ENCODE data around the gene CAST.

CAST gene

GRCh38 chr5:96736937-96737336 lies 74.8 kb downstream of the CAST start:
- Histone ChIP-seq H3K36me3 (ENCODE audit: control insufficient read depth, low read length) (peaks cover 21% of the 10 kb centered on the region), H3F3A (ENCODE audit: control insufficient read depth, insufficient read depth) (no peaks in the 10 kb centered on the region), H3K79me2 (ENCODE audit: control insufficient read depth, low read length) (no peaks in the 10 kb centered on the region), H4K20me1 (ENCODE audit: control insufficient read depth, insufficient read depth, low read depth, low read length) (no peaks in the 10 kb centered on the region), H3K9me2 (replicated peaks; ENCODE audit: control insufficient read depth, low read length) (no peaks in the 10 kb centered on the region), H3K27me3 (ENCODE audit: control insufficient read depth, low read length) (no peaks in the 10 kb centered on the region), H3K9me3 (ENCODE audit: control insufficient read depth, insufficient read depth, low read length) (no peaks in the 10 kb centered on the region), H3K27ac (ENCODE audit: low read depth, low read length) (no peak overlapping the region), H3K4me1 (ENCODE audit: control insufficient read depth, low read length) (peaks cover 36% of the 10 kb centered on the region), H3K4me2 (ENCODE audit: low read length) (no peak overlapping the region), H3K4me3 (ENCODE audit: low read length) (no peak overlapping the region)
- TF ChIP-seq CTCF (IDR thresholded peaks at IDR 0.05; ENCODE audit: low read depth, low read length, poor library complexity, severe bottlenecking) (no peak), EZH2phosphoT487 (IDR thresholded peaks at IDR 0.05; ENCODE audit: borderline replicate concordance, low read length) (no peak)

GRCh38 chr5:96741106-96741505 lies 78.9 kb downstream of the CAST start:
- no peaks in the 10 kb centered on the region for H3K9me3 ChIP-seq (ENCODE audit: control insufficient read depth, insufficient read depth, low read length)
- H3K4me3 ChIP-seq (ENCODE audit: low read length) = no peak overlapping the region
- H3K27me3 ChIP-seq (ENCODE audit: control insufficient read depth, low read length) = no peaks in the 10 kb centered on the region
- no peaks in the 10 kb centered on the region for H4K20me1 ChIP-seq (ENCODE audit: control insufficient read depth, insufficient read depth, low read depth, low read length)
- no peaks in the 10 kb centered on the region for H3K79me2 ChIP-seq (ENCODE audit: control insufficient read depth, low read length)
- H3K27ac ChIP-seq (ENCODE audit: low read depth, low read length) = no peak overlapping the region
- no peak for TF ChIP-seq CTCF (IDR thresholded peaks at IDR 0.05; ENCODE audit: low read depth, low read length, poor library complexity, severe bottlenecking)
- no peak for TF ChIP-seq EZH2phosphoT487 (IDR thresholded peaks at IDR 0.05; ENCODE audit: borderline replicate concordance, low read length)
- H3K9me2 ChIP-seq (replicated peaks; ENCODE audit: control insufficient read depth, low read length) = no peaks in the 10 kb centered on the region
- no peaks in the 10 kb centered on the region for H3F3A ChIP-seq (ENCODE audit: control insufficient read depth, insufficient read depth)
- H3K36me3 ChIP-seq (ENCODE audit: control insufficient read depth, low read length) = peaks cover 39% of the 10 kb centered on the region
- H3K4me1 ChIP-seq (ENCODE audit: control insufficient read depth, low read length) = peaks cover 17% of the 10 kb centered on the region
- no peak overlapping the region for H3K4me2 ChIP-seq (ENCODE audit: low read length)

GRCh38 chr5:96741891-96742309 lies 79.7 kb downstream of the CAST start:
- H3K4me2 ChIP-seq (ENCODE audit: low read length) = no peak overlapping the region
- peaks cover 17% of the 10 kb centered on the region for H3K4me1 ChIP-seq (ENCODE audit: control insufficient read depth, low read length)
- H3F3A ChIP-seq (ENCODE audit: control insufficient read depth, insufficient read depth) = no peaks in the 10 kb centered on the region
- TF ChIP-seq CTCF (IDR thresholded peaks at IDR 0.05; ENCODE audit: low read depth, low read length, poor library complexity, severe bottlenecking) (no peak), EZH2phosphoT487 (IDR thresholded peaks at IDR 0.05; ENCODE audit: borderline replicate concordance, low read length) (no peak)
- no peaks in the 10 kb centered on the region for H4K20me1 ChIP-seq (ENCODE audit: control insufficient read depth, insufficient read depth, low read depth, low read length)
- H3K4me3 ChIP-seq (ENCODE audit: low read length) = no peak overlapping the region
- H3K9me2 ChIP-seq (replicated peaks; ENCODE audit: control insufficient read depth, low read length) = no peaks in the 10 kb centered on the region
- H3K27ac ChIP-seq (ENCODE audit: low read depth, low read length) = no peak overlapping the region
- no peaks in the 10 kb centered on the region for H3K9me3 ChIP-seq (ENCODE audit: control insufficient read depth, insufficient read depth, low read length)
- peaks cover 41% of the 10 kb centered on the region for H3K36me3 ChIP-seq (ENCODE audit: control insufficient read depth, low read length)
- no peaks in the 10 kb centered on the region for H3K27me3 ChIP-seq (ENCODE audit: control insufficient read depth, low read length)
- H3K79me2 ChIP-seq (ENCODE audit: control insufficient read depth, low read length) = no peaks in the 10 kb centered on the region

GRCh38 chr5:96742538-96742937 lies 80.4 kb downstream of the CAST start:
- Histone ChIP-seq H3K4me1 (ENCODE audit: control insufficient read depth, low read length) (peaks cover 15% of the 10 kb centered on the region), H3F3A (ENCODE audit: control insufficient read depth, insufficient read depth) (no peaks in the 10 kb centered on the region), H3K4me3 (ENCODE audit: low read length) (no peak overlapping the region), H3K4me2 (ENCODE audit: low read length) (no peak overlapping the region), H3K27ac (ENCODE audit: low read depth, low read length) (no peak overlapping the region), H3K9me3 (ENCODE audit: control insufficient read depth, insufficient read depth, low read length) (no peaks in the 10 kb centered on the region), H3K27me3 (ENCODE audit: control insufficient read depth, low read length) (no peaks in the 10 kb centered on the region), H4K20me1 (ENCODE audit: control insufficient read depth, insufficient read depth, low read depth, low read length) (no peaks in the 10 kb centered on the region), H3K36me3 (ENCODE audit: control insufficient read depth, low read length) (peaks cover 42% of the 10 kb centered on the region), H3K9me2 (replicated peaks; ENCODE audit: control insufficient read depth, low read length) (no peaks in the 10 kb centered on the region), H3K79me2 (ENCODE audit: control insufficient read depth, low read length) (no peaks in the 10 kb centered on the region)
- no peak for TF ChIP-seq CTCF (IDR thresholded peaks at IDR 0.05; ENCODE audit: low read depth, low read length, poor library complexity, severe bottlenecking)
- no peak for TF ChIP-seq EZH2phosphoT487 (IDR thresholded peaks at IDR 0.05; ENCODE audit: borderline replicate concordance, low read length)
